ENCODE data around the gene CRYGA.
A peak's percentile ranks its signal among the peaks of the same experiment; 100 is the strongest.

Gene CRYGA

DNA sequence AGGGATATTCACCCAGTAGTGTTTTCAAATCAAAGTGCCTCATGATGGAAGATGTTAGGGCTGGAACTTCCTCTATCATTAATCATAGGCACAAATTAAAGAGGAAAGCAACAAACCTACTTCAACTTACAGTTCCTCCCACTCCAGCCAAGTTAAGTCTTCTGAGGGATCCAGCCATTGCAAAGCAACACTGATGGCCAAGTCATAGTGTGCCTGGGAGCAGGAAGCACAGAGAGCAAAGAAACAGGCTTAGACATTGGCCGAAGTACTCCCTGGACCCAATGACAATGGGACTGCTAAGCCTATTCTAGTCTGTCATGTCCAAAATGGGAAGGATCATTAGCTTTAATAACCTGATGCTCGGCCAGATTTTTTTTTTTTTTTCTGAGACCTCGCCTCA lies 19.4 kb upstream of the CRYGA start:
- DNase-seq (ENCODE audit: low read depth in 1 of 2, low spot score in 1 of 2) = no peak
- peaks cover 13% of the 10 kb centered on the region for H3K27me3 ChIP-seq (ENCODE audit: insufficient read depth, poor library complexity, severe bottlenecking)

DNA sequence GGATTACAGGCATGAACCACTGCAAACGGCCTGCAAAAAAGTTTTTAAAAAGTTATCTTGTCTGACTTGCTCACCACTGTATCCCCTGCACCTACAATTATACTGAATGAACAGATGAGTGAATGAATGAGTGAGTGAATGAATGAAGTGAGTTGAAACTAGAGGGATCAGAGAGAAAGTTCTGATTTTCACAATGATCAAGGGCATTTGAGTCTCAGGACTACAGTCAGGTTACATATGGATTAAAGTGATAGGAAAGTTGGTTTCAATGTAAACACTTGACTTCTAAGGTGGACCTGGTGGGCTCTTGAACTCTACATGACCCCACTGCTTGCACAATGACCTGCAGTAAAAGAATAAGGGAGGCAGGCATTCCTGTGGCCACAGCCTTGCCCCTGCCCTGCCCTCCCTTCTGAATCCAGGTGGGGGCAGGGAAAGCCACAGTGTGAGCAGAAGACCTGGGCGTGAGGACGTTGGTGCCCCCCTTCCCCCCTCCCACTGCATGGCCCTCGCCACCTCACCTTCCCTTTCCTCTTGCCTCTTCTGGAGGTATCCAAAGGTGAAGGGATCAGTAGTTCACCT lies 15.7 kb upstream of the CRYGA start:
- TF ChIP-seq, protein P1, sequence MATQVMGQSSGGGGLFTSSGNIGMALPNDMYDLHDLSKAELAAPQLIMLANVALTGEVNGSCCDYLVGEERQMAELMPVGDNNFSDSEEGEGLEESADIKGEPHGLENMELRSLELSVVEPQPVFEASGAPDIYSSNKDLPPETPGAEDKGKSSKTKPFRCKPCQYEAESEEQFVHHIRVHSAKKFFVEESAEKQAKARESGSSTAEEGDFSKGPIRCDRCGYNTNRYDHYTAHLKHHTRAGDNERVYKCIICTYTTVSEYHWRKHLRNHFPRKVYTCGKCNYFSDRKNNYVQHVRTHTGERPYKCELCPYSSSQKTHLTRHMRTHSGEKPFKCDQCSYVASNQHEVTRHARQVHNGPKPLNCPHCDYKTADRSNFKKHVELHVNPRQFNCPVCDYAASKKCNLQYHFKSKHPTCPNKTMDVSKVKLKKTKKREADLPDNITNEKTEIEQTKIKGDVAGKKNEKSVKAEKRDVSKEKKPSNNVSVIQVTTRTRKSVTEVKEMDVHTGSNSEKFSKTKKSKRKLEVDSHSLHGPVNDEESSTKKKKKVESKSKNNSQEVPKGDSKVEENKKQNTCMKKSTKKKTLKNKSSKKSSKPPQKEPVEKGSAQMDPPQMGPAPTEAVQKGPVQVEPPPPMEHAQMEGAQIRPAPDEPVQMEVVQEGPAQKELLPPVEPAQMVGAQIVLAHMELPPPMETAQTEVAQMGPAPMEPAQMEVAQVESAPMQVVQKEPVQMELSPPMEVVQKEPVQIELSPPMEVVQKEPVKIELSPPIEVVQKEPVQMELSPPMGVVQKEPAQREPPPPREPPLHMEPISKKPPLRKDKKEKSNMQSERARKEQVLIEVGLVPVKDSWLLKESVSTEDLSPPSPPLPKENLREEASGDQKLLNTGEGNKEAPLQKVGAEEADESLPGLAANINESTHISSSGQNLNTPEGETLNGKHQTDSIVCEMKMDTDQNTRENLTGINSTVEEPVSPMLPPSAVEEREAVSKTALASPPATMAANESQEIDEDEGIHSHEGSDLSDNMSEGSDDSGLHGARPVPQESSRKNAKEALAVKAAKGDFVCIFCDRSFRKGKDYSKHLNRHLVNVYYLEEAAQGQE (IDR thresholded peaks at IDR 0.05; ENCODE audit: insufficient replicate concordance, low read depth) = no peak
- TF ChIP-seq, protein P2, sequence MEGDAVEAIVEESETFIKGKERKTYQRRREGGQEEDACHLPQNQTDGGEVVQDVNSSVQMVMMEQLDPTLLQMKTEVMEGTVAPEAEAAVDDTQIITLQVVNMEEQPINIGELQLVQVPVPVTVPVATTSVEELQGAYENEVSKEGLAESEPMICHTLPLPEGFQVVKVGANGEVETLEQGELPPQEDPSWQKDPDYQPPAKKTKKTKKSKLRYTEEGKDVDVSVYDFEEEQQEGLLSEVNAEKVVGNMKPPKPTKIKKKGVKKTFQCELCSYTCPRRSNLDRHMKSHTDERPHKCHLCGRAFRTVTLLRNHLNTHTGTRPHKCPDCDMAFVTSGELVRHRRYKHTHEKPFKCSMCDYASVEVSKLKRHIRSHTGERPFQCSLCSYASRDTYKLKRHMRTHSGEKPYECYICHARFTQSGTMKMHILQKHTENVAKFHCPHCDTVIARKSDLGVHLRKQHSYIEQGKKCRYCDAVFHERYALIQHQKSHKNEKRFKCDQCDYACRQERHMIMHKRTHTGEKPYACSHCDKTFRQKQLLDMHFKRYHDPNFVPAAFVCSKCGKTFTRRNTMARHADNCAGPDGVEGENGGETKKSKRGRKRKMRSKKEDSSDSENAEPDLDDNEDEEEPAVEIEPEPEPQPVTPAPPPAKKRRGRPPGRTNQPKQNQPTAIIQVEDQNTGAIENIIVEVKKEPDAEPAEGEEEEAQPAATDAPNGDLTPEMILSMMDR (IDR thresholded peaks at IDR 0.05; ENCODE audit: insufficient read depth, low read length) = no peak
- TF ChIP-seq POLR2AphosphoS5 (IDR thresholded peaks at IDR 0.05; ENCODE audit: low read depth) (no peak), SPI1 (IDR thresholded peaks at IDR 0.05; ENCODE audit: borderline replicate concordance, low read depth) (no peak), GABPA (IDR thresholded peaks at IDR 0.05; ENCODE audit: low read depth) (no peak)
- Histone ChIP-seq H3K27ac (replicated peaks) (no peak overlapping the region), H3K4me3 (replicated peaks; ENCODE audit: insufficient read depth, low read length) (no peak overlapping the region), H3K27me3 (ENCODE audit: insufficient read depth, poor library complexity, severe bottlenecking) (peaks cover 9% of the 10 kb centered on the region)
- DNase-seq (ENCODE audit: low read depth in 1 of 2, low spot score in 1 of 2) = no peak

More for the DNA sequence above, 19.4 kb upstream of the CRYGA start:
- no peak for TF ChIP-seq GABPA (IDR thresholded peaks at IDR 0.05; ENCODE audit: low read depth)
- TF ChIP-seq SPI1 (IDR thresholded peaks at IDR 0.05; ENCODE audit: borderline replicate concordance, low read depth) = no peak
- TF ChIP-seq, protein P2 (IDR thresholded peaks at IDR 0.05; ENCODE audit: insufficient read depth, low read length) = no peak
- no peak for TF ChIP-seq POLR2AphosphoS5 (IDR thresholded peaks at IDR 0.05; ENCODE audit: low read depth)
- TF ChIP-seq, protein P1 (IDR thresholded peaks at IDR 0.05; ENCODE audit: insufficient replicate concordance, low read depth) = no peak
- Histone ChIP-seq H3K27ac (replicated peaks) (no peak overlapping the region), H3K4me3 (replicated peaks; ENCODE audit: insufficient read depth, low read length) (no peak overlapping the region)

DNA sequence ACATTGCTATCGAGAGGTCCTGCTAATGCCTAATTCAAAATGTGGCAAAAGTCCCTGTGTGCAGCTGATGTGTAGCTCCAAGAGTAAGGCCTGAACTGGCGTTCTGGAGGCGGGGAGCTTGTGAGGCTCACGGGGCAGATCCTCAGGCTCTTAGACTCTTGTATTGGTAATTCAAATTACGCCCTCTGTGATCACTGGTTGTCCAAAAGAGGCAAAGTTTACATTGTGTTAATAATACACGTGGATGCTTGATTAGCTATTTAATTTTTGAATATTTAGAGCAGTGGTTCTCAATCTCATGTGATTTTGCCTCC lies 12.4 kb upstream of the CRYGA start:
- Histone ChIP-seq H3K4me3 (replicated peaks; ENCODE audit: insufficient read depth, low read length) (no peak overlapping the region), H3K27me3 (ENCODE audit: insufficient read depth, poor library complexity, severe bottlenecking) (no peaks in the 10 kb centered on the region), H3K27ac (replicated peaks) (no peak overlapping the region)
- TF ChIP-seq SPI1 (IDR thresholded peaks at IDR 0.05; ENCODE audit: borderline replicate concordance, low read depth) = no peak
- no peak for TF ChIP-seq POLR2AphosphoS5 (IDR thresholded peaks at IDR 0.05; ENCODE audit: low read depth)
- no peak for DNase-seq (ENCODE audit: low read depth in 1 of 2, low spot score in 1 of 2)

DNA sequence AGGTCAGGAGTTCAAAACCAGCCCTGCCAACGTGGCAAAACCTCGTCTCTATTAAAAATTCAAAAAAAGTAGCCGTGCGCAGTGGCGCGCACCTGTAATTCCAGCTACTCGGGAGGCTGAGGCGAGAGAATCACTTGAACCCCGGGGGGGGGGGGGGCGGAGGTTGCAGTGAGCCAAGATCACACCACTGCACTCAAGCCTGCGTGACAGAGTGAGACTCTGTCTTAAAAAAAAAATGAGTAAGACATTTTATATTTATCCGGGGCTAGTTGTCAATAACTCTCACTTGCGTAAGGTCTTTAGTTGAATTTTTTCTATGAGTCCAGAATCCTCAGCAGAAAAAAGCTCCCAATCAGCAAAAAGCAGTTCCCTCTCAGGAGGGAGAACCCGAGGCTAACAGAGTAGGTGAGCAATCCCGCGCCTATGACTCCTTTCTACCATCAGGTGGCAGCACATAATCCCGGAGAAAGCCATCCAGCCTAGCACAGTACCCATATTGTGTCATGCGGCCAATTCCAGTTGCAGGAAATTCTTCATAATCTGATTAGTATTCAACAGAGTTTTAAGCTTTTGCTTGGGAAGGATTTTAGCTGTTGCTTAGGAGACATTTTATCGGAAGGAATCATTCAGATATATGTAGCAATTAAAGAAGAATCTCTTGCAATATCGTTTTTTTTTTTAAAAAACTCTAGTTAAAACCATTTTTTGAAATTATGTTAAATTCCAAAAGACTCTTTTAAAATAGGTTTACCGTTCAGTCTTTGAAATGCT lies 11.9 kb upstream of the CRYGA start:
- Histone ChIP-seq H3K4me3 (replicated peaks; ENCODE audit: insufficient read depth, low read length) (no peak overlapping the region), H3K27ac (replicated peaks) (no peak overlapping the region), H3K27me3 (ENCODE audit: insufficient read depth, poor library complexity, severe bottlenecking) (no peaks in the 10 kb centered on the region)
- peak; percentile 50 to 82 for DNase-seq (ENCODE audit: low read depth in 1 of 2, low spot score in 1 of 2)
- TF ChIP-seq, protein P1 (IDR thresholded peaks at IDR 0.05; ENCODE audit: insufficient replicate concordance, low read depth) = no peak
- TF ChIP-seq SPI1 (IDR thresholded peaks at IDR 0.05; ENCODE audit: borderline replicate concordance, low read depth) (no peak; the same call in 1 of the 2 replicates), GABPA (IDR thresholded peaks at IDR 0.05; ENCODE audit: low read depth) (no peak)
- TF ChIP-seq, protein P2 (IDR thresholded peaks at IDR 0.05; ENCODE audit: insufficient read depth, low read length) = peak; percentile 92
